GM19099 (cell line): ENCODE measurements around the gene PHETA2.
A peak's percentile ranks its signal among the peaks of the same experiment; 100 is the strongest.

Source experiments
- POLR2A ChIP-seq: IDR thresholded peaks from 3 replicates; pipeline ENCODE4 v1.6.1; 2011; ENCODE audit warnings: low read depth; ENCODE audit not compliant: insufficient read length; ENCODE audit errors: extremely low read depth

The PHETA2 gene

DNA sequence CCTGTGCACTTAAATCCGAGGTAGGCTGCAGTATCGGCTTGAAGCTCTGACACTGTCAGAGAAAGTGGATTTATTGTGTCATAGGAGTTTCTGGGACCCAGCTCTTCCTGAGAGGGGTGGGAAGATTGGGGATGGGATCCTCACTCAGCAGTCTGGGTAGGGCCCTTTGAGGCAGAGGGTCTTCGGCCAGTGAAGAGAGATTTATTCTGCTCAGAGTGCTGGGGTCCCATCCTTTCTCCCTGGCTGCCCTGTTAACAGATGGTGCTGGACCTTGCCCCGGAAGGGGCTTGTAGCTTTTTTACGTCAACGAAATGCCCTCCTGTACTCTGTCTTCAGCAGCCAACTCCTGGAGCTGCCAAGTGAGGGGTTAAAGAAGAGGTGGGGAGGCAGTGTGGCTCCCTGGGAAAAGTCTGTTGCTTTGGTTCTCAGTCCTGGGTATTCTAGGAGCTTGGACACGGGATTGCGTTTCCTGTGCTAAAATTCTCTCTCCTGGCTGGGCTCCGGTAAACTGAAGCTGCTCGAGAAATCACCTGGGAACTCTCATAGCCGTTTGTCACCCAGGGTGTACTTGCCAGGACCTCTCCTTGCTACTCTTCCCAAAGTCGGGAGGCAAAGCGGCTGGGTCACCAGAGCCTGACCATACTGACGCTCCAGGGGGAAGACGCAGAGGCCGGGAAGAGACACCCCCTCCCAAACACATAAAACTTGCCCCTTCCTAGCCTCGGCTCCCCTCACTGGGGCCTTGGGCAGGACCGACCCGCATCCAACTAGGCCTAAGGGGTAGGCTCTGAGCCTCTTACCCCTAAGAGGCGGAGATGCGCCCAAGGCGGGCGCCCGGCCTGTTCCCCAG, 4.6 kb downstream of the PHETA2 start:
- TF ChIP-seq POLR2A = no peak

DNA sequence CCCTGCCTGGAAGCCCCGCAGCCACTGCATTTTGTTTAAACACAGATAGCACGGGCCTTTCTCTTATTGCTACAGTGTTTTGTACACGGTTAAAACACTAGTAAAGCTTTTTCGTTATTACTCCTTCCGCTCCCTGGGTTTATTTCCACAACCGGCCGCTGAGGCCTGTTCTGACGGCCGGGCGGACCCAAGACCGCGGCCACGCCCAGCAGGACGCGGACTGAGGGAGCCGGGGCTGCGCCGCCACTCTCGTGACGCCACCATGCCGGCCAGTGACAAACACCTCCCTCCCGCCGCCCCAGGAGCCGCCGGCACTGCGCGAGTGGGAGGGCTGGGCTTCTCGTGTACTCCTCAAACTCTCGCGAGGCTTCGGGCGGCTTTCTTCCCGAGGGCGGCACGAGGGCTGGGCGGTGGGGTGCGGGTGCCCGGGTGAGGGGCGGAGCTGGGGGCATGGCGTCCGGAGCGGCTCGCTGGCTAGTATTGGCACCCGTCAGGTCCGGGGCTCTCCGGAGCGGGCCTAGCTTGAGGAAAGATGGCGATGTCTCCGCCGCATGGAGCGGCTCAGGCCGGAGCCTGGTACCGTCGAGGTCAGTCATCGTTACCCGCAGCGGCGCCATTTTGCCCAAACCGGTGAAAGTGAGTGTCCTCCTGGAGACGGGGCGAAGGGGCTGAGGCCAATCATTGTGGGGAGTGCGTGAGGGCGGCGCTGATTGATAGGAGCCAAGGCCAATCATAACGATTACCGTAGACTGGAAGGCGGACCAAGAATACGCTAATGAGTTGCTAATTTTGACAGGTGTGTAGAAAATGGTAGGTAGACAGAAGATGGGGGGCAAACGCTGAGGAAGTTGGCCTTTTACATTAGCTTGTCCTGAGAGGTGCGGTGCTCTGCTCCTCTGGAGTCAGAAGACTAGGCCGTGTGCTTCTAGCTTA, 5.5 kb downstream of the PHETA2 start, which contains the start of gene SMDT1:
Gene SMDT1, plus strand, starts transcription at position 382 of the 933 bp plus-strand sequence. Its CDS starts 69 bp downstream, at position 451.
- TF ChIP-seq POLR2A = peak; percentile 84

DNA sequence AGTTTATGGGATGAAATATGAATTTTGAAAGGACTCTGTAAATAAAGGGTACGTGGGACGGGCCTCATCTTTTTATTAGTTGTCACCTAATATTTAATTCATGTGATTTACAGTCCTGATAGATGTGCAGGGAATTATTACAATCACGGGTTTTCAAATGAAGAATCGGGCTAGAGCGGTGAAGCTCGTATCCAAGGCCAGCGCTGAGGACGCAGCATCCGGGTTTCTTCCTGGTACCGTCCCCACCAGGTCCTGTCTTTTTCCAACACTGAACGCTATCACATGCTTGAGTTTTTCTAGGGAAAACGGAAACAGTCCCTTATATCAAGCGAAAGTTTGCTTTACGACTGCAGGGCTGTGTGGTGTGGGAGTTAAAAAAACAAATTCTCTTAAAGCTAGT, 6.2 kb downstream of the PHETA2 start:
- TF ChIP-seq POLR2A = no peak

DNA sequence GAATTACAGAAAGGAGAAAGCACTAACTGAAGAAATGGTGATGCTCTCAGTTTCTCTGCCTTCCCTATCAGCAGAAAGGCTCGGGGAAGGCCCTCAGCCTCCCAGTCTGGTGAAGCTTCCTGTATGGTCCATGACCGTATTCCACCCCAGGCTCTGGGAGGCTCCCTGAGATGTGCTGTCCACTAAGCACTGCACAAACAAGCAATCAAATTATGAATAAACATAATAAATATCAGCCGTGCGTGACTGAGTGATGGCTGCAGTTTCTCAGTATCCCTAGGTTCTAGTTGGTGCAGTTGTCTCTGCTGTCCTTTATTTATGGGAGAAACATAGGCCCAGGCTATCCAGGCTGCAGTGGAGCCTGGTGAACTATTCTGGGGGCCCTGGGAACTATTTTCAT, 9.1 kb downstream of the PHETA2 start:
- no peak for TF ChIP-seq POLR2A

DNA sequence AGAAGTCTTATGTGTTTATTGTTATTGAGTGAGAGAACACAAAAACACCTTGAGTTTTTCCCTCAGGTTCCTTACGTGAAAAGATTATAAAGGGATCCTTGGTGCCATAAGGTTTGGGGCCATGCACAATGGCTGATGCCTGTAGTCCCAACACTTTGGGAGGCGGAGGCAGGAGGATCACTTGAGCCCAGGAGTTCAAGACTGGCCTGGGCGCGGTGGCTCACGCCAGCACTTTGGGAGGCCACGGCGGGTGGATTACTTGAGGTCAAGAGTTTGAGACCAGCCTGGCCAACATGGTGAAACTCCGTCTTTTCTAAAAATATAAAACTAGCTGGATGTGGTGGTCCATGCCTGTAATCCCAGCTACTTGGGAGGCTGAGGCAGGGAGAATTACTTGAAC, 10.8 kb downstream of the PHETA2 start:
- TF ChIP-seq POLR2A = no peak

DNA sequence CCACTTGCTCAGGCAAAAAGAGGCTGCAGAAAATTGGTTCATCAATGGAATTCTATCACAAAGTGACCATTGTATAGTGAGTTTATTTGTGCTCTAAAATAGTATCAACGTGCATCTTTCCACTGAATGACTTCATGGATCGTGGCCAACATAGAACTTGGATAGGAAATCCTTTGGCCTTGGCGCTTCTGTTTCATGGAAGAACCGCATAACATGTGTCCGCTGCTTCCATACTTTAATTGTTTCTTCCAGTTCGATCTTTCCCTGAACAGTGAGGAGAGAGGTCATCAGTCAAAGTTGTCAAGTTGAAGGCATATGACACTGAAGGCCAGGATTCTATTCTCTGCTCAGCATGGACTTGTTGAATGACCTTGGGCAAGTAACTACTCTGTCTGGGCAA, 12.0 kb downstream of the PHETA2 start:
- no peak for TF ChIP-seq POLR2A

DNA sequence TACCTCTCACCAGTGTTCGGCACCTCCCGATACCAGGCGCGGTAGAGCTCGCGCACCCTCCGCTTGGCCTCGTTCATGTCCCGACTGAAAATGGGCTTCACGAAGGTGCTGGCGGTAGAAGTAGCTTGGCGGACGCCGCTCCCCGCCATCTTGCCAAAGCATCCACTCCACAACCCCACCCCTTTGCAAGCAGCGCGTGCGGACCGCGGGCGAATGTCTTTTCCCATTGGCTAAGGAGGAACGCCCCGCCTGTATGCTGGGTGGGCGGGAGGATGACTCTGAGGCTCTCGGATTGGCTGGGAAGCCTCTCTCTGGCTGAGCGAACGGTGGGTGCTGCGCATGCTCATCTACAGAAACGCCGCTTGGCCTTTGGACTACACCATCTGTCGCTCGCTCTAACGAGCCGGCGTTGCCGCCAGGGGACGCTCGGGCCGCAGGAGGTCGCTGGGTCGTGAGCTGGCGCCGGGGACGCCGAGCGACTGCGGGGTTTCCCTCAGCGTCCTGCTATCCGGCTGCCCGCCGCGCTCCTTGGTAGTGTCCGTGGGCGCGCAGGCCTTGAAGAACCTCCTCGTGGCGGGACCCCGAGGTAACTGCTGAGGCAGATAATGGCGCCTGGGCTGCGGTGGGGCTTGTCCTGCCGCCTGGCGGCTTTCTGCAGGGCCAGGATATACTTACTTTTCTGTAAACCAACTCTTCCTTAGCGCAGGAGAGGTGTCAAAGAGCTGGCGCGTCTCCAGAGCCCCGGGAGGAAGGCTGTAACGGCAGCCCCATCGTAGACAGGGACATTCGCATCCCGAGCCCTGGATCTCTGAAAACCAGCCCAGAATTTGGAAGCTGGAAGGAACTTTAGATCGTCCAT, 16.8 kb downstream of the PHETA2 start, which contains the start of gene NDUFA6:
Gene NDUFA6, minus strand, starts transcription at position 177 of the 859 bp plus-strand sequence. Its CDS starts 28 bp downstream, at position 149.
- peak; percentile 90 for TF ChIP-seq POLR2A

DNA sequence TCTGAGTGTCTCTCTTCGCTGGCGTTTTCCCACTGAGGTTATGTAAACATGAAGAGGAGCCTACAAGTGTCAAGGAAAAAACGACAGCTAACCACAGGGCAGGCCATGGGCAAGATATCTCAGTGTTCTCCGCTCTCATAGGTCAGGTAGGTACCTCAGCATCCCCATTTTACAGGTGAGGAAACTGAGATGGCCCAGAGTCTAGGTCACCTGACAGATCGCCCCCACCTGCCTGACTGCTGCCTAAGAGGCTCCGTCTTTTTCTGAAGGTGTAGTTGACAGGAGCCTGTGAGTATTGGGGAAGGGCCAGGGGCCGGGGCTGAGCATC, 17.4 kb downstream of the PHETA2 start:
- TF ChIP-seq POLR2A = no peak

DNA sequence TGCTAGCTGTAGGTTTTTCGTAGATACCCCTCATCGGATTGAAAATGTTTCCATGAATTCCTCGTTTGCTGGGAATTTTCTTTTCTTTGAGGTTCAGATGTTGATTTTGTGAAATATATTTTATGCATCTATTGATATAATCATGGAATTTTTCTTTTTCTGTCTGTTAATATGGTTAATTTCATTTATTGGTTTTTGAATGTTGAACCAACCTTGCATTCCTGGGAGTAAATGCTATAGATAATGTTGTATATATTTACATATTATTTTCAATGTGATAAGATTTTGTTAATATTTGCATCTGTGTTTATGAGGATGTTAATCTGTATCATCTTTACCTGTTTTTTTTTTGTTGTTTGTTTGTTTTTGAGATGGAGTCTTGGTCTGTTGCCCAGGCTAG, 27.2 kb downstream of the PHETA2 start:
- no peak for TF ChIP-seq POLR2A

DNA sequence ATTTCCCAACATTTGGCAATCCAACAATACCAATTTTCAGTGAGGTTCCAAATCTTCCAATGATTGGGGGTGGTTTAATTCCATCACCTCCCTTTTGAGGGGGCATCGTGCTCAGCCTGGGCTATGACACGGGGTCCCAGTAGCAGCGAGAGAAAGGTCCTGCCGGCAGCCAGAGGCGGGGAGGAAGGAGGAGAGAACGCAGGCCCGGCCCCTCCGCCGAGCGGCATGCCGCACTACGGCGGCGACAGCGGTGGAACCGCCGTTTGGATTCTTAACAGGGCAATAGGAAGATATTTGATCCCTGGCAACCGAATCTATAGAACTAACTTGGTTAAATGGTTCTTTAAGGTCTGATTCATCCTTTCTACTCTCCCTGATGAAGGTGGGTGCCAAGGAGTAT, 34.8 kb downstream of the PHETA2 start:
- TF ChIP-seq POLR2A = no peak

DNA sequence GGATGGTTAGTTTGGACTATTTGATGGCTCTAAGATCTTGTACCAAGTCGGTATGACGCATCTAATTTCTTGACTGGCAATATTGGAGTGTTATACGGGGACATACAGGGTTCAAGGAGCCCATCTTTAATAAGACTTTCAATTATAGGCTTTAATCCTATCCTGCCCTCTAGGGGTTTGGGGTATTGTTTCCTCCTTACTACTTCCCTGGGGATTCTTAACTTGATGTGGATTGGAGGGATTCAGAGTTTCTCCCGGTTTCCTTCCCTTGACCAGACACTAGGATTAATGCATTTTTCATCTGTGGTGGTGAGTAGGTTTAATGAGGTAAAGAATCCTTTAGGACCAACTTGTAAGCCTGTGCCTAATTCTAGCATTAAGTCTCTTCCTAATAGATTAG, 37.8 kb downstream of the PHETA2 start:
- TF ChIP-seq POLR2A = no peak

DNA sequence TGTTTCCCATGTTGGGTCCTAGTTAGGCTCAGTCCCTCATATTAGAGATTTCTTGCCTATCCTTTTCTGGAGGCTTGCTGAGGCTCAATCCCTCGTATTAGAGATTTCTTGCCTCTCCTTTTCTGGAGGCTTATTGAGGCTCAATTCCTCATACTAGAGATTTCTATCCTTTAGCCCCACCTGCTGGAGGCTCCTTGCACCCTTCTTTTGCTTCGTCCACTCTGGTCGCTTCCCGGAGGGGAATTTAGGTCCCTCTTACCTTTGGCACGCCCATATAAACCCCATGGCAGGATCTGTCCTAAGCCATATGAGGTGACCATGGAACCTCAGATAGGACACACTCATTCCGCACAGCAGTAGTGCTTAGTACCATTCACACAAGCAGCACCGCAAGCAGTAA, 40.7 kb downstream of the PHETA2 start:
- TF ChIP-seq POLR2A = no peak

DNA sequence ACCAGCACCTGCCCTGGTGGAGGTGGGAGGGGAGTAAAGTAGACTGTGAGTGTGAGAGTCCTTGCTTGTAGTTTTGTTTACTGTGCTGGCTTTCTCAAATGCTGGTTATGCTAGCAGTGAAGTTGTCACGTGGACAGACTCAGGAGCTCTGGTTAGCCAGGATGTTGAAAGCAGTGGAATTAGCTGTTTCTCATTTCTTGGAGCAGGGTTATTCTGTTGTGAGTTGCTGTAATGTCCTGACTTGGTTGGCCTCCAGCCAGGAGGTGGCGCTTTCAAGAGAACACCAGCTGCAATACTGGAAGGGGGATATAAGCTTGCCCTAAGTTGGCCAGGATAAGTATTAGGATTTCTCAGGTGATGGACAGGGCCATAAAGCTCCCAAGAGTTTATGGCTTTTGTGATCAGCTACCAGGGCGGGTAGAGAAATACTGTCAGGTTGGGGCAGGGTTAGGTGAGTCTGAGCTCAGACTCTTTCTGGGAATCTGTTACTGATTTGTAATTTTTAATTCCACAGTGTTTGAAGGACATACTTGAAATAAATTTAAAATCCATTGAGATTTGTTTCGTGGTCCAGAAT, 42.9 kb downstream of the PHETA2 start:
- TF ChIP-seq POLR2A = no peak

DNA sequence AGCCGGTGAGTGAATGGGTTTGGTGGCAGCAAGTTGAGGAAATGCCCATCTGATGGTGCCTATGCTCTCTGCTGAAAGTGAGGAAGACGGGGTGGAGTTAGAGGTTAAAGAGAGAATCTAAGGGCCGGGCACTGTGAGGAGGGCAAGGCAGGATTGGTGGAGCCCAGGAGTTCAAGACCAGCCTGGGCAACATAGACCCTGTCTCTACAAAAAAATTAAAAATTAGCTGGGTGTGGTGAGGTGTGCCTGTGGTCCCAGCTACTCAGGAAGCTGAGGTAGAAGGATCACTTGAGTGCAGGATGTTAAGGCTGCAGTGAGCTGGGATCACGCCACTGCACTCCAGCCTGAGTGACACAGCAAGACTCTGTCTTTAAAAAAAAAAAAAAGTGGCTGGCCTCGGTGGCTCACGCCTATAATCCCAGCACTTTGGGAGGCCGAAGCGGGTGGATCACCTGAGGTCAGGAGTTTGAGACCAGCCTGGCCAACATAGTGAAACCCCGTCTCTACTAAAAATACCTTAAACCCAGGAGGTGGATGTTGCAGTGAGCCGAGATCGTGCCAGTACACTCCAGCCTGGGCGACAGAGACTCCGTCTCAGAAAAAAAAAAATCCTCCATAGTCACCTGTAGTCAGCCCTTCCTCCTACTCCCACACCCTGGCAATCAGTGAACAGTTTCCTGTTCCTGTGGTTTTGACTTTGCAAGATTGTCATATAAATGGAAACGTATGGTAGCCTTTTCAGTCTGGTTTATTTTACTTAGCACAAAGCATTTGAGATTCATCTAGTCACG, 46.4 kb downstream of the PHETA2 start:
- peak; percentile 38 for TF ChIP-seq POLR2A
